DND-41 (cell line): ENCODE measurements around the gene VWA2.

Source experiments
- ATAC-seq: fragments of 200-7000 bp; cut with Tn5 transposase; 3 replicates; pipeline ENCODE4 v1.9.1; 2021; ENCODE audit warnings: low read depth; ENCODE audit not compliant: insufficient read depth
- DNase-seq: peaks from one replicate; pipeline ENCODE4 v3.0.0-alpha.2; 2020
- H2AFZ ChIP-seq: 2 replicates; pipeline ENCODE4 v1.6.0; 2012; ENCODE audit warnings: low read depth, low read length
- H3K27ac ChIP-seq: 2 replicates; pipeline ENCODE4 v1.5.1; 2012; ENCODE audit warnings: low read length, inconsistent platforms
- H3K27me3 ChIP-seq: fragments of 200-600 bp; sonication (generic); 2 replicates; pipeline ENCODE4 v1.6.0; 2012; ENCODE audit warnings: low read length, mild to moderate bottlenecking, inconsistent platforms; ENCODE audit not compliant: insufficient read depth, poor library complexity
- H3K36me3 ChIP-seq: 2 replicates; pipeline ENCODE4 v1.5.1; 2012; ENCODE audit warnings: low read length, inconsistent platforms; ENCODE audit not compliant: insufficient read depth
- H3K4me1 ChIP-seq: 2 replicates; pipeline ENCODE4 v1.5.1; 2012; ENCODE audit warnings: mild to moderate bottlenecking, low read length; ENCODE audit not compliant: insufficient read depth
- H3K4me2 ChIP-seq: 2 replicates; pipeline ENCODE4 v1.6.0; 2012; ENCODE audit warnings: mild to moderate bottlenecking, moderate library complexity, low read length, inconsistent platforms; ENCODE audit not compliant: insufficient read depth
- H3K4me3 ChIP-seq, 2 experiments: fragments of 200-600 bp in 1 of 2; shearing (Covaris generic) in 1 of 2; 2 replicates each; pipeline ENCODE4 v1.5.1; 2012 to 2016; ENCODE audit warnings: inconsistent platforms in 2 of 2, low read length in 2 of 2, mild to moderate bottlenecking in 2 of 2, low read depth in 1 of 2, moderate library complexity in 1 of 2
- H3K79me2 ChIP-seq: 2 replicates; pipeline ENCODE4 v1.6.0; 2012; ENCODE audit warnings: low read length, inconsistent platforms; ENCODE audit not compliant: insufficient read depth
- H3K9ac ChIP-seq: 2 replicates; pipeline ENCODE4 v1.6.0; 2012; ENCODE audit warnings: low read depth, mild to moderate bottlenecking, inconsistent platforms, low read length, moderate library complexity
- H3K9me3 ChIP-seq: 2 replicates; pipeline ENCODE4 v1.5.1; 2012; ENCODE audit warnings: low read length, moderate library complexity, mild to moderate bottlenecking, inconsistent platforms; ENCODE audit not compliant: insufficient read depth, severe bottlenecking
- H4K20me1 ChIP-seq: 2 replicates; pipeline ENCODE4 v1.6.0; 2012; ENCODE audit warnings: low read length; ENCODE audit not compliant: insufficient read depth
- CTCF ChIP-seq: IDR thresholded peaks from 2 replicates; pipeline ENCODE4 v1.5.1; 2012; ENCODE audit warnings: borderline replicate concordance, low read length, moderate library complexity, mild to moderate bottlenecking; ENCODE audit not compliant: poor library complexity, severe bottlenecking; ENCODE audit errors: extremely low read depth
- EZH2 ChIP-seq: IDR thresholded peaks from 3 replicates; pipeline ENCODE4 v1.6.1; 2012; ENCODE audit warnings: borderline replicate concordance, low read depth, mild to moderate bottlenecking, moderate library complexity, low read length, inconsistent platforms; ENCODE audit not compliant: severe bottlenecking

VWA2 gene

GRCh38 chr10:114340816-114341215, 101.8 kb downstream of the VWA2 start:
- H3K9me3 ChIP-seq = no peaks in the 10 kb centered on the region
- H3K27ac ChIP-seq = no peak overlapping the region
- H3K27me3 ChIP-seq = peaks cover 2% of the 10 kb centered on the region
- no peaks in the 10 kb centered on the region for H3K36me3 ChIP-seq
- H2AFZ ChIP-seq = no peak overlapping the region
- H3K9ac ChIP-seq = no peak overlapping the region
- no peaks in the 10 kb centered on the region for H3K79me2 ChIP-seq
- ATAC-seq (no peak), DNase-seq (no peak)
- TF ChIP-seq CTCF = no peak
- no peak for TF ChIP-seq EZH2
- H3K4me2 ChIP-seq = no peak overlapping the region
- H3K4me3 ChIP-seq = no peak overlapping the region
- H3K4me1 ChIP-seq = no peaks in the 10 kb centered on the region
- no peaks in the 10 kb centered on the region for H4K20me1 ChIP-seq
